Activated naive CD4-positive, alpha-beta T cell treated with anti-CD3 and anti-CD28 coated beads, Interleukin-2, amount 50 U/mL, for 72 hours (primary cell): ENCODE results near the gene USP48. TPM values are rescaled to one million over a fixed set of nuclear protein-coding genes. Genes with fewer than 3 reads are reported as not detected.

Source experiments
- ATAC-seq, 2 donors: fragments of 150-1000 bp; cut with Tn5 transposase; 2 replicates each; pipeline ENCODE4 v1.10.0; 2021; ENCODE audit warnings: mild to moderate bottlenecking in 2 of 2, moderate library complexity in 2 of 2
- DNase-seq, 2 donors: peaks; one replicate each; pipeline ENCODE4 v3.0.0; 2021 to 2022; ENCODE audit warnings: low spot score in 2 of 2
- H3K27ac Mint-ChIP-seq, 2 donors: one replicate each; pipeline ENCODE4 v1.8.0; 2022; ENCODE audit warnings: mild to moderate bottlenecking in 2 of 2, mixed read lengths in 2 of 2
- H3K36me3 Mint-ChIP-seq, 2 donors: one replicate each; pipeline ENCODE4 v1.8.0; 2022; ENCODE audit warnings: mixed read lengths in 2 of 2
- H3K9me3 Mint-ChIP-seq, 2 donors: one replicate each; pipeline ENCODE4 v1.8.0; 2022; ENCODE audit warnings: mixed read lengths in 2 of 2
- total RNA-seq, 2 donors: library from RNA; stranded (reverse); gene quantifications; one replicate each; pipeline ENCODE4 v1.2.3, GENCODE V29; 2022

Gene USP48
- total RNA-seq, 2 donors from 2014 or later: 118 to 133 TPM

DNA sequence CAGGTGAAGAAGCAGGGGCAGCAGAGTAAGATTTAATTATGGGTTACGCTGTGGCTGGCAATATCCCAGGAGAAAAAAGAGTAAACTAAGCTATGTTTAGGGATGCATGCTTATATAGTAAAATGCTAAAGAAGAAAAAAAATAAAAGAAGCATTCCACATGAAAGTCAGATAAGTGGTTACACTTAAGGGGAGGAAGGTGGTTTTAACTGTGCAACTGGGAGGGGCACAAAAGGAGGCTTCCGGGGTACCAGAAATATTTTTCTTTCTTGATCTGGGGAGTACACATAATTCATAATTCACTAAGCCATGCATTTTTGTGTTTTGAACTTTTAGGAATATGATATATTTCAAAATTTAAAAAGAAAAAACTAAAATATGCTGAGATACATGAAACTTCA, 39.5 kb downstream of the USP48 start:
- DNase-seq: no peak
- H3K36me3 Mint-ChIP-seq: peaks cover 0 to 4% of the 10 kb centered on the region in 2 donors
- no peaks in the 10 kb centered on the region for H3K9me3 Mint-ChIP-seq
- no peak overlapping the region for H3K27ac Mint-ChIP-seq
- ATAC-seq: no peak

- DNase-seq (no peak), ATAC-seq (peak; percentile 26 to 61)
- no peaks in the 10 kb centered on the region for H3K9me3 Mint-ChIP-seq
- H3K27ac Mint-ChIP-seq: peak overlapping the region in 1 of 2 donors; percentile 62
- peaks cover 0 to 4% of the 10 kb centered on the region in 2 donors for H3K36me3 Mint-ChIP-seq
These were observed 40.4 kb downstream of the USP48 start for GRCh38 chr1:21742578-21742977.

DNA sequence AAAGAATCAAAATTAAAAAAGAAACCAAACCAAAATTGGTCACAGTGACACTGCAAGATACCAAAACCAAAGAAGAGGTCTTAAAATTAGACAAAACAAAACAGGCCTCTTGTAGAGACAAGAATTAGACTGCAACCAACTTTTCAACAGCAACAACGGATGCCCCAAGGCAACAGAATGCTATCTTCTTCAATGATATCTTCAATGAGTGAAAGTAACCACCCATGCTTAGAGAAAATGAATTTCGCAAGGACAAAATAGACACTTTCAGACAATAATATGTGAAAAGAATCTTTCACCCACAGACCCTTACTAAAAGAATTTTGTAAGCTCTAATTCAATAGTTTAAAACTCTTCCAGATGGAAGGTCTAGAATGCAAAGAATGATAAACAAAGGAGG, 41.7 kb downstream of the USP48 start:
- ATAC-seq (no peak), DNase-seq (no peak)
- Mint-ChIP-seq H3K36me3 (peaks cover 0 to 4% of the 10 kb centered on the region in 2 donors), H3K9me3 (no peaks in the 10 kb centered on the region), H3K27ac (no peak overlapping the region)

DNA sequence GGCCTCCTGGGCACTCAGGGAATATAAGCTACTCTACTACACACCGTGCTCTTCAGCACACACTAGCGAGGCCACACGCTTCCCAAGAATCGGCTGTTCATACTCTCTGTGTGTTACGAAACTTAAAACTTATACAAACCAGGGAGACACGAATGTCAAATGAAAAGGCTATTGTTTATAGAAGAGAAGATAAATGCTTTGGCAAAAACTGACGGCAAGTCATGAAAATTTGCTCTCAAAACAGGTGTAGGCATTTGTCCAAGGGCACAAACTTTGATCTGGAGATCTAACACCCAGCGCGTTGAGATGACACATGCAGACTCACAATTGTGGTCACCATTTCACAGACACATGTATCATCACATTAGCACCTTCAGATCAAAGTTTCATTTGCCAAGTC, 46.1 kb downstream of the USP48 start:
- H3K9me3 Mint-ChIP-seq: no peaks in the 10 kb centered on the region
- peak; percentile 63 to 68 for ATAC-seq
- H3K27ac Mint-ChIP-seq: peak overlapping the region in 1 of 2 donors; percentile 29
- H3K36me3 Mint-ChIP-seq: no peaks in the 10 kb centered on the region
- DNase-seq: no peak

DNA sequence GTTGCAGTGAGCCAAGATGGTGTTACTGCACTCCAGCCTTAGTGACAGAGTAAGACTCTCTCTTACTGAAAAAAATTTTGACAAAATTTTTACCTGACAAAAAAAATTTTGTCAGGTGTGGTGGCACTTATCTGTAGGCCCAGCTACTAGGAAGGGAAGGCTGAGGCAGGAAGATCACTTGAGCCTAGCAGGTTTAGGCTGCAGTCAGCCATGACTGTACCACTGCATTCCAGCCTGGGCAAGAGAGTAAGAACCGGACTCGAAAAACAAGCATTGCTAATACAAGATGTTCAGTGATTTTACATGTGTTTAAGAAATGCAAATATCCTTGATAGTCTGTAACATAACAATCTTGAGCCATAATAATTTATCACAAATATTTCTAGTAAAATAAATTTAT, 46.9 kb downstream of the USP48 start:
- Mint-ChIP-seq H3K9me3 (no peaks in the 10 kb centered on the region), H3K36me3 (no peaks in the 10 kb centered on the region), H3K27ac (no peak overlapping the region)
- no peak for DNase-seq
- no peak for ATAC-seq

GRCh38 chr1:21734526-21734925, 48.4 kb downstream of the USP48 start:
- Mint-ChIP-seq H3K27ac (no peak overlapping the region), H3K36me3 (no peaks in the 10 kb centered on the region), H3K9me3 (no peaks in the 10 kb centered on the region)
- ATAC-seq (no peak), DNase-seq (no peak)

GRCh38 chr1:21732664-21733063, 50.3 kb downstream of the USP48 start:
- H3K27ac Mint-ChIP-seq: no peak overlapping the region
- H3K9me3 Mint-ChIP-seq: no peaks in the 10 kb centered on the region
- H3K36me3 Mint-ChIP-seq: no peaks in the 10 kb centered on the region
- no peak for DNase-seq
- ATAC-seq: no peak

DNA sequence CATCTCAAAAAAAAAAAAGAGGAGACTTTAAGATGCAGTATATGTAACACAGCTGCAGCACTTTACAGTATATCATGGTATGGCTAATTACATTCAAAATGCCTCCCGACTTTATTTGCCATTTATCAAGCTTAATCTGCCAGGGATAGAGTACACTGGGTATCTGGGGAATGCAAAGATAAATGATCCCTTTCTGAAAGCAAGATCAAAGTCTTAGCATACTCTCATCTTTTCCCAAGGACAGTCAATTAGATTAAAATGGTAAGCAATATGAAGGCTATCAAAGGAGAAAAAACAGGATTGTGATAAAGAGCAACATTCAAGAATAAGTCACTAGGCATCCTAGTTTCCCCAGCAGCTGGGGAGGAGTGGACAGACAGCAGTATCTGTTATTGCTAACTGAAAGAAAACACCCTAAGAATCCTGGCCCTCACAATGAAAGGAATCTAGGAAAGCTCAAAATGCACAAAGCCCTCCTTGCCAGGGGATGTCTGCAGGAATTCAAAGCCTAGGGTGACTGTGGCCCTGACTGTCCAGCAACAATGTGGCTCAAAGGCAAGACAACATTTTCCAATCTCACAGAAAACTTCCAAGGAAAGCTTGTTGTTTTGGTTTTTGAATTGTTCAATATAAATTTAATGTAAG, 57.1 kb downstream of the USP48 start:
- Mint-ChIP-seq H3K36me3 (peaks cover 0 to 15% of the 10 kb centered on the region in 2 donors), H3K27ac (peak overlapping the region in 1 of 2 donors; percentile 23), H3K9me3 (no peaks in the 10 kb centered on the region)
- no peak for DNase-seq
- no peak for ATAC-seq

DNA sequence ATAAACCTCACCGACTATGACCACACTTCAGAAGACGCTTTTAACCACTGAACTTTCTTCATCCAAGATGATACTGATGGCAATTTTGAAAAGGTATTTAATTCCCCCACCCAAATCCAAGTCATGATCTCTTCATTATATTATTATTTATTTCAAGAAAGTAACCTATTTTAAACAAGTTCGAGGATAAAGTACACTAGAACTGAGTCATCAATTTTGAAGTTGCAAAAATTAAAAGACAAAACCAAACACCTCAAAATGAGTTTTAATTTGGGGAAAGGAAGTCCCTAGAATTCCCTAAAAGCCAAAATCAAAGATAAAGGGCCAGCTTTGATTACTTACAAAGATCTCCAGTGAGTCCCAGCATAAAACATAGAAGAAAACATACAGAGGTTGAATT, 58.4 kb downstream of the USP48 start:
- ATAC-seq: no peak
- Mint-ChIP-seq H3K36me3 (peaks cover 0 to 16% of the 10 kb centered on the region in 2 donors), H3K9me3 (no peaks in the 10 kb centered on the region), H3K27ac (no peak overlapping the region)
- no peak for DNase-seq

GRCh38 chr1:21724098-21724497, 58.9 kb downstream of the USP48 start:
- no peak for ATAC-seq
- DNase-seq: no peak
- Mint-ChIP-seq H3K27ac (no peak overlapping the region), H3K9me3 (no peaks in the 10 kb centered on the region), H3K36me3 (peaks cover 0 to 16% of the 10 kb centered on the region in 2 donors)

DNA sequence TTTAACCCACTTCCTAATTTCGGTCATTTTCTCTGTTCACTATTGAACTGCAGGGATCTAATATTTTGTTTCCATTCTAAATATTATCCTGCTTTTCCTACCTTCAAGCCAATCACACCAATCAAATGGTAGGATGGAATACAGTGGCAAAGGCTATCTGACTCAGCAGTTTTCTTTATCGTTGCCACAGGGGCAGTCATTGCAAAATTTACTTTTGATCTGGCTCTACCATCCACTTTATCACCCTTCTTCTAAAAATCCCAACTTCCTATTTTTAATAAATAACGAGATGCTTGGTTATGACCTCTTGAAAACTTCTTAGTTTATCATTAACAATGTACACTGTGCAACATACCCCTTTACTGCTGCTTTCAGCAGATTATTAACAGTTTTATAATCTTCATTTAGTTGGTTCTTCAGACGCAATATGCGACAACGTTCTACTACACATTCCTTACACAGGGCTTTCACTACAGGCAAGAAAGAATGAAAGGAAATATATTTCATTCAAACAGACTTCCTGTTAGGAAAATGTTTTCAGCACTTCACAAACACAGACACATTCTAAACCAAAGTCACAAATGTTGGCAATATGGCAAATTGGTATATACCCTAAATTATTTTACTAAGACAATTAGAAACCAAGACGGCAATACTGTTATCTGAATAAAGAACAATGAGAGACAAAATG, 61.5 kb downstream of the USP48 start:
- no peak for ATAC-seq
- H3K27ac Mint-ChIP-seq: peak overlapping the region; percentile 33 to 84
- DNase-seq: no peak
- H3K36me3 Mint-ChIP-seq: peaks cover 0 to 23% of the 10 kb centered on the region in 2 donors
- H3K9me3 Mint-ChIP-seq: no peaks in the 10 kb centered on the region

DNA sequence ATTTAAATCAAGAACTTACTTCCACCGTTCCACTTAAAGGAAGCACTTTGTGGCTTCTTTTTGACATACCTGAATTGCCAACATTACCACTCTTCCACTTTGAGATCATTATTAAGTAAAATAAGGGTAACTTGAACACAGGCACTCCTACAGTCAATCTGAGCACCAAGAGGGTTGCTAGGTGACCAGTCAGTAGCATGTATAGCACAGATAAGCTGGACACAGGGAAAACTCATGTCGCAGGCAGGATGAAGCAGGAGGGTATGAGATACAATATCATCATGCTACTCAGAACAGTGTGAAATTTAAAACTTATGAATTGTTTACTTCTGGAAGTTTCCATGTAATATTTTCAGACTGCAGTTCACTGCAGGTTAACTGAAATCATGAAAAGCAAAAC, 66.8 kb downstream of the USP48 start:
- ATAC-seq (no peak), DNase-seq (no peak)
- H3K36me3 Mint-ChIP-seq: peaks cover 0 to 30% of the 10 kb centered on the region in 2 donors
- no peaks in the 10 kb centered on the region for H3K9me3 Mint-ChIP-seq
- H3K27ac Mint-ChIP-seq: peak overlapping the region in 1 of 2 donors; percentile 2

- no peak for ATAC-seq
- Mint-ChIP-seq H3K36me3 (peaks cover 0 to 10% of the 10 kb centered on the region in 2 donors), H3K9me3 (no peaks in the 10 kb centered on the region), H3K27ac (no peak overlapping the region)
- DNase-seq: no peak
These were observed 75.1 kb downstream of the USP48 start for GRCh38 chr1:21707891-21708290.

DNA sequence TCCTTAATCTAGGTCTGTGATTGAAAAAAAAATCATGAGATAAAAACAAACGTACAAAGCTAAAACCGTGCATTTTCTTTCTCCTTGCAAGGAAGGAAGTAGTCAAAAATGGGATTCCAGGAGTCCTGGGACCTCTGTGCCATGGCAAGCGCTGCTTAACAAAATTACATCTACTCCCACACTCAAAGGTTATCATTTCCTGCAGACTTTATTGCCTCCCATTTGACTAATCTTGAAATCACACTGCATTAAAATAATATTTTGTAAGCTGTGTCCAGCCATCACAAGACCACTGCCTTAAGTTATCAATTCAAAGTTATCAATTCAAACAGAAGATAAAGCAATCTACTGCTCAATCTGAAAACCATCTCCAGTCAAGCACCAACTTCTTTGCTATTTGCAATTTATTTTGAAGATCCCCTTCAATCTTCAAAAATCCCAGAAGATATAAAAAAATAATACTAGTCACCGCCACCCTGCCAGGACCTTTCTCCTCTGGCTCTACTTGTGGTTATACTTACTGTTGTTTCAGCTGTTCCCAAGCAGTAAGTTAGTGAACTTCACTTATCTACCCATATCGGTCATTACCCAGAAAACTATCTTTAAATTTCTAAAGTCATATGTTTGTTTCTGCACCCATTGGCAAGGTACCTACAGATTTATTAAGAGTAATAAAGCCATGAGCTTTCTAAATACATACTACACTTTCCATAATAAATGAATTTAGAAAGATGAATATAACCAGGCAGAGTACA, 75.7 kb downstream of the USP48 start:
- Mint-ChIP-seq H3K27ac (peak overlapping the region in 1 of 2 donors; percentile 39), H3K36me3 (peaks cover 0 to 14% of the 10 kb centered on the region in 2 donors), H3K9me3 (no peaks in the 10 kb centered on the region)
- DNase-seq: no peak
- ATAC-seq: no peak

GRCh38 chr1:21706151-21706835, 76.7 kb downstream of the USP48 start:
- no peaks in the 10 kb centered on the region for H3K9me3 Mint-ChIP-seq
- ATAC-seq: no peak
- H3K27ac Mint-ChIP-seq: no peak overlapping the region
- DNase-seq: no peak
- peaks cover 7 to 14% of the 10 kb centered on the region in 2 donors for H3K36me3 Mint-ChIP-seq

DNA sequence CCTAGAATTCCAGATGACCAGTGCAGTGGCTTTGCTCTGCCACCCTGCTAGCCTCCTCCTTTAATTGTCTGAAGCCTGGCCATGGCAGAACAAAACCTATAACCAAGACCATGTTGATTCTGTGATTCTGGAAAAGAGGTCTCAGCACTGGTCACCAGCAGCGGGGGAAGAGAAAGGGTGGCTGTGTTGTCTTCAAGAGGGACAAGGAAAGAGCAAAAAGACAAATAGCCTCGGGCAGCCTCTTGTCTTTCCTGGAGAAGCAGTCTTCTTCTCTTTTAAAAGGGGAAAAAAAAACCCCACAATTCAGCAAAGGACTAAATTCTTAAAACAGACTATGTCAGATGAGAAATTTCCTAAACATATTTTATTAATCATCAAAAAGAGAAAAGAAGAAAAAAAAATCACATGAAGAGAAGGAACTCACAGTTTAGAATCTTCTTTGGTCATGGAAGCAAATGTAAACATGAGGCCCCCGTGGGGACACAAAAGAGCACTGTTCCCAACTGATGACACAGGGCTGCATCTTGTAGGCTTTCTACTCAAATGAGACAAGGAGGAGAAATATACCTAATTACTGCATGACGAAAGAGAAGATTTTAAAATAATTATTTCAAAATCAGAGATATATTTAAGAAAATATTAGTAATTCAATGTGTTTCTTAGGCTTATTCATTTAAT, 77.5 kb downstream of the USP48 start:
- Mint-ChIP-seq H3K27ac (no peak overlapping the region), H3K9me3 (no peaks in the 10 kb centered on the region), H3K36me3 (peaks cover 11 to 14% of the 10 kb centered on the region in 2 donors)
- no peak for ATAC-seq
- DNase-seq: no peak
